HCT116 (cell line): ENCODE data around the gene PRKAG2. TPM values are rescaled to one million over a fixed set of nuclear protein-coding genes. Genes with fewer than 3 reads are reported as not detected.

Source experiments
- ATAC-seq: fragments of 200-7000 bp; cut with Tn5 transposase; 2 replicates; pipeline ENCODE4 v1.9.1; 2020; ENCODE audit warnings: mild to moderate bottlenecking, moderate library complexity
- BruUV-seq: library from RNA; stranded (reverse); fragments of 400-500 nt; replicated peaks from 2 replicates; lab custom pipeline; 2021; lab: Mats Ljungman, UMichigan
- CTCF ChIA-PET: fragments of 300-600 bp; sonication (Branson Sonifier 250); formaldehyde crosslinking; loops from one replicate; lab custom pipeline; 2021; ENCODE audit warnings: antibody characterized with exemption; lab: Charles Lee
- POLR2A ChIA-PET: fragments of 300-600, 350-600 bp; sonication (Branson Sonifier 250); formaldehyde crosslinking; loops from one replicate; lab custom pipeline; 2021; ENCODE audit warnings: antibody characterized with exemption; lab: Charles Lee
- RAD21 ChIA-PET, 2 experiments: fragments of 300-600 bp; sonication (Branson Sonifier 250); formaldehyde crosslinking; loops; one replicate each; lab custom pipeline; 2023; ENCODE audit warnings: low total read pairs in 2 of 2; ENCODE audit not compliant: uncharacterized antibody in 2 of 2, unreplicated experiment in 2 of 2, low non-redundant PET in 1 of 2; lab: Charles Lee
- DNase-seq: peaks from one replicate; pipeline ENCODE4 v3.0.0-alpha.2; 2010; ENCODE audit warnings: low read depth, low spot score
- H2AFZ ChIP-seq: fragments of 200-600 bp; shearing (Covaris generic), sonication (generic); 2 replicates; pipeline ENCODE4 v1.6.1; 2017; ENCODE audit warnings: low read depth, mixed run types, mixed read lengths, antibody characterized with exemption, low read length; ENCODE audit not compliant: poor library complexity, severe bottlenecking
- H3K27ac ChIP-seq: 2 replicates; pipeline ENCODE4 v1.5.1; 2012; ENCODE audit warnings: low read depth, low read length
- H3K27me3 ChIP-seq: fragments of 200-600 bp; sonication (generic); 2 replicates; pipeline ENCODE4 v1.6.1; 2016; ENCODE audit warnings: mixed run types, low read length, mixed read lengths; ENCODE audit not compliant: insufficient read depth
- H3K36me3 ChIP-seq, 2 experiments: fragments of 200-500 bp in 1 of 2; fragments of 200-600 bp in 1 of 2; sonication (Bioruptor generic) in 1 of 2; sonication (generic) in 1 of 2; 2 replicates each; pipeline versions ENCODE4 v1.5.1 to v1.6.1; 2014 to 2016; ENCODE audit warnings: low read length in 2 of 2, inconsistent platforms in 1 of 2, mixed read lengths in 1 of 2, mixed run types in 1 of 2; ENCODE audit not compliant: insufficient read depth in 2 of 2, control insufficient read depth in 1 of 2
- H3K4me1 ChIP-seq, 2 experiments: fragments of 200-600 bp in 1 of 2; sonication (generic) in 1 of 2; 2 replicates each; pipeline versions ENCODE4 v1.5.1 to v1.6.1; 2012 to 2017; ENCODE audit warnings: low read length in 2 of 2, inconsistent platforms in 1 of 2, mild to moderate bottlenecking in 1 of 2, mixed read lengths in 1 of 2, mixed run types in 1 of 2, moderate library complexity in 1 of 2; ENCODE audit not compliant: insufficient read depth in 2 of 2, control insufficient read depth in 1 of 2
- H3K4me2 ChIP-seq: fragments of 200-600 bp; sonication (generic); 2 replicates; pipeline ENCODE4 v1.6.1; 2017; ENCODE audit warnings: mixed run types, low read length, mixed read lengths
- H3K4me3 ChIP-seq, 2 experiments: fragments of 200-600 bp in 1 of 2; sonication (generic) in 1 of 2; replicated peaks in 1 of 2; 2 replicates each; pipeline ENCODE4 v1.5.1; 2011 to 2016; ENCODE audit warnings: low read length in 2 of 2, control low read depth in 1 of 2, low read depth in 1 of 2, mild to moderate bottlenecking in 1 of 2, mixed read lengths in 1 of 2, mixed run types in 1 of 2
- H3K79me2 ChIP-seq: fragments of 200-600 bp; sonication (generic); 2 replicates; pipeline ENCODE4 v1.6.1; 2017; ENCODE audit warnings: mild to moderate bottlenecking, mixed run types, low read length, moderate library complexity, mixed read lengths; ENCODE audit not compliant: insufficient read depth
- H3K9ac ChIP-seq: fragments of 200-600 bp; sonication (generic); 2 replicates; pipeline ENCODE4 v1.6.1; 2016; ENCODE audit warnings: low read length, mixed read lengths
- H3K9me2 ChIP-seq: fragments of 200-600 bp; sonication (generic), shearing (Covaris generic); 2 replicates; pipeline ENCODE4 v1.6.1; 2017; ENCODE audit warnings: mixed run types, mild to moderate bottlenecking, moderate library complexity; ENCODE audit not compliant: insufficient read depth
- H3K9me3 ChIP-seq, 2 experiments: fragments of 200-500 bp in 1 of 2; fragments of 200-600 bp in 1 of 2; sonication (Bioruptor generic) in 1 of 2; sonication (generic) in 1 of 2; 2 replicates each; pipeline ENCODE4 v1.6.1; 2014 to 2017; ENCODE audit warnings: low read length in 2 of 2, mixed read lengths in 2 of 2, inconsistent platforms in 1 of 2, low read depth in 1 of 2, mild to moderate bottlenecking in 1 of 2, mixed run types in 1 of 2, moderate library complexity in 1 of 2; ENCODE audit not compliant: control insufficient read depth in 1 of 2, insufficient read depth in 1 of 2
- H4K20me1 ChIP-seq: fragments of 200-600 bp; sonication (generic), shearing (Covaris generic); 2 replicates; pipeline ENCODE4 v1.6.1; 2017; ENCODE audit warnings: mixed run types, mild to moderate bottlenecking, moderate library complexity; ENCODE audit not compliant: insufficient read depth
- CBX3 ChIP-seq: IDR thresholded peaks from 2 replicates; pipeline ENCODE4 v1.6.1; 2012; ENCODE audit warnings: low read depth
- CEBPB ChIP-seq: IDR thresholded peaks from 2 replicates; pipeline ENCODE4 v1.6.1; 2012; ENCODE audit warnings: low read depth
- EGR1 ChIP-seq: IDR thresholded peaks from 2 replicates; pipeline ENCODE4 v1.6.1; 2012; ENCODE audit warnings: low read depth
- ELF1 ChIP-seq: IDR thresholded peaks from 2 replicates; pipeline ENCODE4 v1.6.1; 2012; ENCODE audit warnings: low read depth, borderline replicate concordance
- EZH2 ChIP-seq: fragments of 200-600 bp; sonication (generic); IDR thresholded peaks from 2 replicates; pipeline ENCODE4 v1.6.1; 2017; ENCODE audit warnings: antibody characterized with exemption, mixed run types
- EZH2phosphoT487 ChIP-seq: fragments of 200-600 bp; IDR thresholded peaks from 2 replicates; pipeline ENCODE4 v1.6.1; 2018; ENCODE audit warnings: antibody characterized with exemption, borderline replicate concordance
- FOSL1 ChIP-seq: IDR thresholded peaks from 2 replicates; pipeline ENCODE4 v1.6.1; 2012; ENCODE audit warnings: low read depth
- JUND ChIP-seq: IDR thresholded peaks from 2 replicates; pipeline ENCODE4 v1.6.1; 2012
- POLR2AphosphoS5 ChIP-seq: IDR thresholded peaks from 2 replicates; pipeline ENCODE4 v1.6.1; 2011; ENCODE audit warnings: mild to moderate bottlenecking, low read depth, low read length, moderate library complexity
- SIN3A ChIP-seq: IDR thresholded peaks from 2 replicates; pipeline ENCODE4 v1.6.1; 2012; ENCODE audit warnings: low read depth
- SP1 ChIP-seq: IDR thresholded peaks from 2 replicates; pipeline ENCODE4 v1.6.1; 2012; ENCODE audit warnings: low read depth
- SRF ChIP-seq: IDR thresholded peaks from 2 replicates; pipeline ENCODE4 v1.6.1; 2012; ENCODE audit warnings: low read depth
- YY1 ChIP-seq: IDR thresholded peaks from 2 replicates; pipeline ENCODE4 v1.6.1; 2011; ENCODE audit warnings: low read length, low read depth, moderate library complexity, mild to moderate bottlenecking; ENCODE audit not compliant: insufficient replicate concordance; ENCODE audit errors: extremely low read depth
- ZFX ChIP-seq: fragments of 450-650 bp; IDR thresholded peaks from 2 replicates; pipeline ENCODE4 v1.6.1; 2017
- ZNF274 ChIP-seq: fragments of 200-500 bp; sonication (Bioruptor generic); IDR thresholded peaks from 2 replicates; pipeline ENCODE4 v1.6.1; 2014; ENCODE audit warnings: mild to moderate bottlenecking, low read depth, low read length, inconsistent platforms
- intact Hi-C: fragments of 100-400 bp; cut with micrococcal nuclease; formaldehyde crosslinking; loops from 2 replicates; pipeline ENCODE4 v1.10.0; 2022
- total RNA-seq: library from RNA; stranded (reverse); gene quantifications from one replicate; pipeline ENCODE4 v1.2.1, GENCODE V29; 2021; ENCODE audit not compliant: unreplicated experiment
- TF ChIP-seq, protein P1 (sequence below): IDR thresholded peaks from 2 replicates; pipeline ENCODE4 v1.6.1; 2012
- TF ChIP-seq, protein P2 (sequence below): IDR thresholded peaks from 2 replicates; pipeline ENCODE4 v1.6.1; 2012

The PRKAG2 gene
- total RNA-seq, 1 experiment from 2014 or later, result 23.6 TPM

- H3K4me2 ChIP-seq, result no peak overlapping the region
- TF ChIP-seq YY1 (no peak), CEBPB (no peak), POLR2AphosphoS5 (no peak), SIN3A (no peak), ELF1 (no peak), CBX3 (no peak)
- intact Hi-C loops, result no loop called here
- no peak overlapping the region for H3K9ac ChIP-seq
- POLR2A ChIA-PET, result no interaction called here
- no peak overlapping the region for H2AFZ ChIP-seq
- no peak overlapping the region for H3K4me3 ChIP-seq
- ATAC-seq (no peak), DNase-seq (no peak)
- H3K4me1 ChIP-seq, result no peaks in the 10 kb centered on the region
- H3K9me2 ChIP-seq, result no peaks in the 10 kb centered on the region
- H3K36me3 ChIP-seq, result no peaks in the 10 kb centered on the region
- CTCF ChIA-PET, result no interaction called here
- no peaks in the 10 kb centered on the region for H3K27me3 ChIP-seq
- no TSS peak for BruUV-seq
- RAD21 ChIA-PET, result no interaction called here
- no peaks in the 10 kb centered on the region for H4K20me1 ChIP-seq
- H3K79me2 ChIP-seq, result no peaks in the 10 kb centered on the region
- H3K27ac ChIP-seq, result no peak overlapping the region
- no peaks in the 10 kb centered on the region for H3K9me3 ChIP-seq
Observed at GRCh38 chr7:151822541-151823181, 54.3 kb downstream of the PRKAG2 start.

DNA sequence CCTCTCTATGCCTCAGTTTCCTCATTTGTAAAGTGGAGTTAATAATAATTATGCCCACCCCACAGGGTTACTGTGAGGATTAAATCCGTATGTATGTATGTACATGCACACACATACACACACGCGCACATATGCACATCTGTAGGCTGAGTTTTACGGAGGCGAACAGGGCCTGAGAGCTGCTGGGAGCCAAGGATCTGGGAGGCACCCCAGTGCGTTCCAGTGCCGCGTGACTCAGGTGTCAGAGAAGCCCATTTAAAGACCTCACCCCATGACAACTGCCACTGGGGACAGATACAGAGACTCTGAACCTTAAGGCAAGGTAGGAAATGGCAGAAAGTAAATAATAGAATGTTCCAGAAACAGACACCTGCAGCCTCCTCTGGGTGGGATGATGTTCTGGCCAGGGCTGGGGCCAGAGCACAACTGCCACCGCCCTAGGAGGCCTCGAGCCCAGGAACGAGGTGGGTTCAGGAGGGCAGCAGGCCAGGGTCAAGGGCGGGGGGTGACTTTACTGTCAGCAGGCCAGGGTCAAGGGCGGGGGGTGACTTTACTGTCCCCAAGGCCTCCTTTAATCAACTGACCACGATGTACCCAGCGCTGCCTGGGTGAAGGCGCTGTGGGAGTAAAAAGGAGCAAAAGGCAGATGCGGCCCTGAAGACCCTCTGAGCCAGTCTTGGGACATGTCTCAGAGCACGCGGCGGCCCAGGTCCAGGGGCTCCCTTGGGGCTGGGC is 54.9 kb downstream of the PRKAG2 start:
- ChIA-PET RAD21 (no interaction called here), POLR2A (no interaction called here), CTCF (no interaction called here)
- ATAC-seq (no peak), DNase-seq (no peak)
- TF ChIP-seq, protein P1, sequence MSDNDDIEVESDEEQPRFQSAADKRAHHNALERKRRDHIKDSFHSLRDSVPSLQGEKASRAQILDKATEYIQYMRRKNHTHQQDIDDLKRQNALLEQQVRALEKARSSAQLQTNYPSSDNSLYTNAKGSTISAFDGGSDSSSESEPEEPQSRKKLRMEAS, result no peak
- no peak for TF ChIP-seq EZH2phosphoT487
- TF ChIP-seq ZFX, result no peak
- TF ChIP-seq POLR2AphosphoS5, result no peak
- no peak for TF ChIP-seq SIN3A
- no peak for TF ChIP-seq EGR1
- TF ChIP-seq JUND, result no peak
- TF ChIP-seq SP1, result no peak
- no peak for TF ChIP-seq ELF1
- TF ChIP-seq EZH2, result no peak
- TF ChIP-seq SRF, result no peak
- TF ChIP-seq ZNF274, result no peak
- TF ChIP-seq, protein P2, sequence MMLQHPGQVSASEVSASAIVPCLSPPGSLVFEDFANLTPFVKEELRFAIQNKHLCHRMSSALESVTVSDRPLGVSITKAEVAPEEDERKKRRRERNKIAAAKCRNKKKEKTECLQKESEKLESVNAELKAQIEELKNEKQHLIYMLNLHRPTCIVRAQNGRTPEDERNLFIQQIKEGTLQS, result no peak
- no peak for TF ChIP-seq FOSL1
- H3K9ac ChIP-seq, result no peak overlapping the region
- no peaks in the 10 kb centered on the region for H3K9me3 ChIP-seq
- no TSS peak for BruUV-seq
- no peak overlapping the region for H3K4me3 ChIP-seq
- no peak overlapping the region for H2AFZ ChIP-seq
- no peak overlapping the region for H3K27ac ChIP-seq
- H3K79me2 ChIP-seq, result no peaks in the 10 kb centered on the region
- H3K36me3 ChIP-seq, result no peaks in the 10 kb centered on the region
- no peaks in the 10 kb centered on the region for H3K4me1 ChIP-seq
- H4K20me1 ChIP-seq, result no peaks in the 10 kb centered on the region
- no peaks in the 10 kb centered on the region for H3K27me3 ChIP-seq
- no peaks in the 10 kb centered on the region for H3K9me2 ChIP-seq
- no peak overlapping the region for H3K4me2 ChIP-seq
- intact Hi-C loops, result no loop called here
